Astrocyte of the spinal cord (primary cell): ENCODE results near the gene NRXN2.

ENCODE experiments used
- DNase-seq: peaks from one replicate; pipeline ENCODE4 v3.0.0; 2011; ENCODE audit warnings: low read depth, low spot score
- H3K4me3 ChIP-seq: 2 replicates; pipeline ENCODE4 v1.5.1; 2011; ENCODE audit warnings: low read depth, mild to moderate bottlenecking, low read length, moderate library complexity
- in situ Hi-C: cut with HindIII; loops from 2 replicates; pipeline ENCODE4 v1.10.0; 2017; ENCODE audit warnings: low sequenced_read_pairs
- TF ChIP-seq, protein P1 (sequence below): IDR thresholded peaks from 2 replicates; pipeline ENCODE4 v1.5.1; 2012; ENCODE audit warnings: low read depth, mild to moderate bottlenecking, low read length, inconsistent platforms

NRXN2 gene

DNA sequence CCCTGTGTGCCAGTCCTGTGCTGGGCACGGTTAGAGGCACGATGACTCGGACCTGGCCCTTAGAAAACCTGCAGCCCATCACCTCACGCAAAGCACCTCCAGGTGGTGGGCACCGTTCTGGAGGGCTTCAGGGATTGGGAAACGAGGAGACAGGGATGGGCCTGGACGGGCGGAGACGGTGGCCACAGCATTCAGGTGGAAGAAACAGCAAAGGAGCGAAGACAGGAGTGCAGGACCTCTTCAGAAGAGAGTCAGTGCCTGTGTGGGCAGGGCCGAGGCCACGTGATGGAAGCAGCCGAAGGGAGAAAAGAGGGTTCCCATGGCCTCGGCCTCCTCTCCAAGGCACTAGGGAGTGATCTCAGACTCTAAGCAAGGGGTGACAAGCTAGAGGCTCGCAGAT, 140.1 kb downstream of the NRXN2 start:
- no peak for DNase-seq
- no peak overlapping the region for H3K4me3 ChIP-seq
- TF ChIP-seq, protein P1, sequence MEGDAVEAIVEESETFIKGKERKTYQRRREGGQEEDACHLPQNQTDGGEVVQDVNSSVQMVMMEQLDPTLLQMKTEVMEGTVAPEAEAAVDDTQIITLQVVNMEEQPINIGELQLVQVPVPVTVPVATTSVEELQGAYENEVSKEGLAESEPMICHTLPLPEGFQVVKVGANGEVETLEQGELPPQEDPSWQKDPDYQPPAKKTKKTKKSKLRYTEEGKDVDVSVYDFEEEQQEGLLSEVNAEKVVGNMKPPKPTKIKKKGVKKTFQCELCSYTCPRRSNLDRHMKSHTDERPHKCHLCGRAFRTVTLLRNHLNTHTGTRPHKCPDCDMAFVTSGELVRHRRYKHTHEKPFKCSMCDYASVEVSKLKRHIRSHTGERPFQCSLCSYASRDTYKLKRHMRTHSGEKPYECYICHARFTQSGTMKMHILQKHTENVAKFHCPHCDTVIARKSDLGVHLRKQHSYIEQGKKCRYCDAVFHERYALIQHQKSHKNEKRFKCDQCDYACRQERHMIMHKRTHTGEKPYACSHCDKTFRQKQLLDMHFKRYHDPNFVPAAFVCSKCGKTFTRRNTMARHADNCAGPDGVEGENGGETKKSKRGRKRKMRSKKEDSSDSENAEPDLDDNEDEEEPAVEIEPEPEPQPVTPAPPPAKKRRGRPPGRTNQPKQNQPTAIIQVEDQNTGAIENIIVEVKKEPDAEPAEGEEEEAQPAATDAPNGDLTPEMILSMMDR, result no peak
- in situ Hi-C loops, result no loop called here

DNA sequence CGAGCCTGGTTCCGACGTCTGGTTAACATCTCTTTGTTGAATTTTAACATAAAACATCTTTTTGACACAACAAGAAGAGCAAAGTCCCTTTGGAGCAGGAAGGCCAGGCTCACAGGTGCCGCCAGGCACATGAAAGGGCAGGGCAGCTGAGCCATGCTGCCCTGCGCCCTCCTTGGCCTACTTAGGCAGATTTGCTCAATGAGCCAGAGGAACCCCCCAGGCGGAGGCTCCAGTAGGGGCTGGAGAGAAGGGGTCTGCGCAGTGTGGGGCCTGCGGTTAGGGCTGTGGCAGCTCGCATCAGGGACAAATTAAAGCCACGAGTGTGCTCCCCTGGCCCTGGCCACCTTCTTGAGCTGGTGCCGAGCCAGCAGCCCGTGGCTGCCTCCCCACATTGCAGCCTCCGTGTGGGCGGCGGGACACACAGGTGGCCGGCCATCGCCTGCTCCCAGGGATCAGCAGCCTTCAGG, 141.9 kb downstream of the NRXN2 start:
- TF ChIP-seq, protein P1, result no peak
- no peak for DNase-seq
- no peak overlapping the region for H3K4me3 ChIP-seq
- in situ Hi-C loops, result no loop called here

DNA sequence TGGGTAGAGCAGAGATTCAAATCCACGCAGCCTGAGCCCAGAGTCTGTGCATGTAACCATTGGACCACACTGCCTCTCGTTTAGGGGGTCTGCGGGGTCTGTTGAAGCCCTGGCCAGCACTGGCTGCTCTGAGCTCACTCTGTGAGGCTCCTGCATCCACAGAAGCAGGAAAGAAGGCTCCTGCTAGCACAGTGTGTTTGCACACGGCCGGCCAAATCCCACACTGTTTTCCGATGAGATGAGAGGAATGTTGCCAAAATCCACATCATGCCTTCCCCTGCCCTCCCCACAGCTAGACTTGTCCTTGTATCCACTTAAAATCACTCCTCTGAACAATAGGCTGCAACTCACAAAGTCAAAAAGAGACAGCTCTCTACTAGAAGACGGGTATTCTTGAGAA, 142.6 kb downstream of the NRXN2 start:
- DNase-seq, result no peak
- TF ChIP-seq, protein P1, result no peak
- no peak overlapping the region for H3K4me3 ChIP-seq
- in situ Hi-C loops, result no loop called here

DNA sequence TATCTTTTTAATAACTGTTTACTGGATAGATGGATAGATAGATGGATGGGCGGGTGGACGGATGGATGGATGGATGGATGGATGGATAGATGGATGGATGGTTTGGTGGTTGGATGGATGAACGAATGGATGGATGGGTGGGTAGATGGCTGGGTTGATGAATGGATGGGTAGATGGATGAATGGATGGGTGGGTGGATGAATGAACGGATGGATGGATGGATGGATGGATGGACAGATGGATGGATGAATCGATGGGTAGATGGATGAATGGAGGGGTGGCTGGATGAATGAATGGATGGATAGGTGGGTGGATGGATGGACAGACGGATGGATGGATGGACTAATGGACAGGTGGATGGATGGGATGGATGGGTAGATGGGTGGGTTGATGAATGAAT, 145.8 kb downstream of the NRXN2 start:
- in situ Hi-C loops, result no loop called here
- TF ChIP-seq, protein P1, result no peak
- no peak overlapping the region for H3K4me3 ChIP-seq
- DNase-seq, result no peak

DNA sequence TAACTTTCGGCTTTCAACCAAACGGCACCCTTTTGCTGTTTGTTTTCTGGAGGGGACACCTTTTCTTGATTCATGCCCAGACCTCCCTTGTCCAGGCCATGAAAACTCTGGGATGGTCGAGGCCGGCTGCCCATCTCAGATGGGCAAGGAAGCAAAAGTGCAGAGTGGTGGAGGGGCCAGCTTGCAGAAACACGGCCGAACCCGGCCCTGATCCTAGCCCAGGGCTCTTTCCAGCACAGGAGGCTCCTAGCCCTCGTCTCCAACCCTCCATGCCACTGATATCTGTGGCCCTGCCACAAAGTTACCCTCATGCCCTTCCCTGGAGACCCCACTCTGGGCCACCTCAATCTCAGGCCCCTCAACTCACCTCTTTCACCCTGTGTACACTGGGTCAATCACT, 150.9 kb downstream of the NRXN2 start:
- in situ Hi-C loops, result no loop called here
- no peak for DNase-seq
- no peak overlapping the region for H3K4me3 ChIP-seq
- TF ChIP-seq, protein P1, result no peak

DNA sequence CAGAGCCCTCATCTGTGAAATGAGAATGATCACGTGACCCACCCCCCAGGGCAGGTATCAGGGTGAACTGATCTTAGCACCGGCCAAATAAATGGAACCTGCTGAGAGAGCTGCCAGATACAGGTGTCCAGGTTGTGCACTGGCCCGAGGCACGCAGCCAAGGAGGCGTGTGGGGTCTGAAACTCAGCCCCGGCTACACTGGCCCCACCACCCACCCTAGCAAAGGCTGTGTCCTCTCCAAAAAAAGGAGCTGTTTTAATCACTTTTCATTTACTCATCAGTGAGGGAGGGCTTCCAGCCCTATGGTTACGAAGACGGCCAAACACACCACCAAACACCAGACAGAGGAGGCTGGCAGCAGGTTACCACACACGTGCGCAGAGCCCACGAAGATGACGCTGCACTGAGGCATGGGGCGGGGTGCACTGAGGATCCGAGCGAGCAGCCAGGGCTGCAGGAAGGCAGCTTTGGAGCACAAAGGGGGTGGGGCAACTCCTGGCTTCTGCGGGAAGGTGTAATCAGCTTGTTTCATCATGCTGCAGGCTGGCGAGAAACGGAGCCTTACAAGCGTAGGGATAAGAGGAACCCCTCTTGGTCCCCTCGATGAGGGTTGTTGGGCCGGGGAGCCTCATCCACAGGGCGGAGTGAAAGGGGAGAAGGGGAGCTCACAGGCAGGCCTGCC, 151.4 kb downstream of the NRXN2 start:
- no peak for DNase-seq
- H3K4me3 ChIP-seq, result no peak overlapping the region
- in situ Hi-C loops, result no loop called here
- TF ChIP-seq, protein P1, result no peak
